HepG2 (cell line): ENCODE data around the gene DLX5. TPM values are rescaled to one million over a fixed set of nuclear protein-coding genes. Genes with fewer than 3 reads are reported as not detected.
A peak's percentile ranks its signal among the peaks of the same experiment; 100 is the strongest.

Source experiments
- ATF7 ChIP-seq, 2 experiments: fragments of 450-650 bp in 1 of 2; sonication (generic) in 1 of 2; formaldehyde crosslinking in 1 of 2; IDR thresholded peaks; 2 replicates each; pipeline versions ENCODE4 v1.4.0 to v1.6.1; 2016 to 2020; ENCODE audit warnings: antibody characterized with exemption in 1 of 2, mild to moderate bottlenecking in 1 of 2, missing genetic modification reagents in 1 of 2
- BHLHE40 ChIP-seq: IDR thresholded peaks from 2 replicates; pipeline ENCODE4 v1.6.1; 2011; ENCODE audit warnings: low read length, improper control_type of control experiment
- CCAR2 ChIP-seq: fragments of 200-400 bp; formaldehyde crosslinking; optimal IDR thresholded peaks from 2 replicates; pipeline ENCODE3; 2018; ENCODE audit warnings: low read depth, mild to moderate bottlenecking, low read length, moderate library complexity
- HES4 ChIP-seq: sonication (generic); formaldehyde crosslinking; IDR thresholded peaks from 2 replicates; pipeline ENCODE4 v1.9.0; 2021; ENCODE audit warnings: mild to moderate bottlenecking, missing genetic modification reagents, borderline replicate concordance
- ISL2 ChIP-seq: sonication (generic); formaldehyde crosslinking; IDR thresholded peaks from 2 replicates; pipeline ENCODE4 v1.5.0; 2020; ENCODE audit warnings: missing genetic modification reagents
- MED1 ChIP-seq: sonication (generic); formaldehyde crosslinking; IDR thresholded peaks from 2 replicates; pipeline ENCODE4 v1.4.0; 2020; ENCODE audit warnings: missing genetic modification reagents
- MIER2 ChIP-seq: IDR thresholded peaks from 2 replicates; pipeline ENCODE4 v1.6.1; 2016; ENCODE audit warnings: missing biosample characterization, missing genetic modification reagents
- SMAD1 ChIP-seq: sonication (generic); formaldehyde crosslinking; IDR thresholded peaks from 2 replicates; pipeline ENCODE4 v1.4.0; 2020; ENCODE audit warnings: missing genetic modification reagents, low read depth, mild to moderate bottlenecking, borderline replicate concordance
- TARDBP ChIP-seq: sonication (generic); formaldehyde crosslinking; IDR thresholded peaks from 2 replicates; pipeline ENCODE4 v1.8.0; 2022; ENCODE audit warnings: mild to moderate bottlenecking, missing genetic modification reagents
- TBP ChIP-seq: sonication (generic); formaldehyde crosslinking; IDR thresholded peaks from 2 replicates; pipeline ENCODE4 v1.5.0; 2020; ENCODE audit warnings: missing genetic modification reagents
- ZBED4 ChIP-seq: sonication (generic); formaldehyde crosslinking; IDR thresholded peaks from 2 replicates; pipeline ENCODE4 v1.4.0; 2020; ENCODE audit warnings: missing genetic modification reagents, borderline replicate concordance
- ZFP36L1 ChIP-seq: sonication (generic); formaldehyde crosslinking; IDR thresholded peaks from 2 replicates; pipeline ENCODE4 v1.8.0; 2022; ENCODE audit warnings: mild to moderate bottlenecking, missing genetic modification reagents, moderate library complexity
- ZNF570 ChIP-seq: sonication (generic); formaldehyde crosslinking; IDR thresholded peaks from 2 replicates; pipeline ENCODE4 v1.4.0; 2020; ENCODE audit warnings: mild to moderate bottlenecking, missing genetic modification reagents, borderline replicate concordance
- ZNF891 ChIP-seq: sonication (generic); formaldehyde crosslinking; IDR thresholded peaks from 2 replicates; pipeline ENCODE4 v1.5.0; 2020; ENCODE audit warnings: mild to moderate bottlenecking, missing genetic modification reagents
- polyA plus RNA-seq, 8 experiments: library from polyadenylated mRNA; depleted of rRNA in 3 of 8; stranded (reverse) in 7 of 8; unstranded in 1 of 8; fragments of >200 nt; fragmentation: Illumina TruSeq in 4 of 8; extraction: Trizol in 4 of 8; gene quantifications; 2 replicates each; pipeline versions ENCODE4 v1.2.1 to v1.2.3, GENCODE V29; 2011 to 2016; ENCODE audit warnings: low read depth in 4 of 8, missing spikeins in 1 of 8, mixed read lengths in 1 of 8; ENCODE audit not compliant: insufficient read depth in 1 of 8
- total RNA-seq, 5 experiments: library from RNA; depleted of rRNA; stranded (reverse); fragments of >200 nt; fragmentation: Illumina TruSeq; extraction: Trizol; gene quantifications; 2 replicates each; pipeline ENCODE4 v1.2.3, GENCODE V29; 2016; ENCODE audit warnings: low read depth in 1 of 5
- TF ChIP-seq, protein P1 (sequence below): sonication (generic); formaldehyde crosslinking; IDR thresholded peaks from 2 replicates; pipeline ENCODE4 v1.4.0; 2020; ENCODE audit warnings: missing genetic modification reagents
- TF ChIP-seq, protein P2 (sequence below): sonication (generic); formaldehyde crosslinking; IDR thresholded peaks from 2 replicates; pipeline ENCODE4 v1.8.0; 2022; ENCODE audit warnings: missing genetic modification reagents, low read depth, mild to moderate bottlenecking, borderline replicate concordance
- TF ChIP-seq, protein P3 (sequence below): IDR thresholded peaks from 2 replicates; pipeline ENCODE4 v1.6.1; 2012; ENCODE audit warnings: low read depth, low read length, improper control_type of control experiment

The DLX5 gene
- total and polyA plus RNA-seq, 2 of the 13 experiments (the other 11 are each of a cell fraction or from before 2014, with no cell fraction given), result not detected

DNA sequence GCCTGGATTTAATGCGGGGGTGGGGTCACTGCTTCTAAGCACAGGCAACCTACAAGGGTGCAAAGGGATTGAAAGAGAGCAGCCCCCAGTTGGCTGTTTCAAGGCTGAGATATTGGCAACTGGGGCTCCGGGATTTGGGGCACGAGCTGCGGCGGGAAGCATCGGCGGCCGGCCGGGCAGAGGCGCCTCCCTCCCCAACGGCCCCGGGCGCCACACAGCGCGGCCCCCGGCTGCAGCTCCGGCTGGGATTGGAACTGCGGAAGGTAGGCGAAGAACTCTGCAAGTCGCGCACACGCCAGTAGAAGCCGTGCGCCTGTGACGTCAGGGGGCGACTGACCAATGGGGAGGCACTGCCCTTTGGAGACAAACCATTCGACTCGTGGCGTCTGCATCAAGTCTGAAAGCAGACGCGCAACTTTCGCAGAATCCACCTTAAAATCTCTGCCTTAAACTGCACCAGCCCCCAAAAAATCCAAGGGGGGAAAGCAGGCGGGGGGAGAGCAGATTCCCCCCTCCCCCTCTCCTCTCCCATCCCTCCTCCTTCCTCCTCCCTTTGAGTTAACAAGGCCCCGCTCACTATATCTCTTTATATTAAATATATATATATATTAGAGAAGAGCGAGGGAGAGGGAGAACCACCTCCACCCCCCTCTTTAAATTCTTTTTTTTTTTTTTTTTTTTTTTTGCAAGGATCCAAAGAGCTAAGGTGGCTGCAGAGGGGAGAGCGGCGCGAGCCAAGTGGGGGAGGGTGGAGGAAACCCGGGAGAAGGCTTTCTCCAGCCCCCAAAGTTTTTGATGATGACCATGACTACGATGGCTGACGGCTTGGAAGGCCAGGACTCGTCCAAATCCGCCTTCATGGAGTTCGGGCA is 19.2 kb downstream of the DLX5 start, which contains the start of gene DLX6 (continued):
- TF ChIP-seq, protein P1, sequence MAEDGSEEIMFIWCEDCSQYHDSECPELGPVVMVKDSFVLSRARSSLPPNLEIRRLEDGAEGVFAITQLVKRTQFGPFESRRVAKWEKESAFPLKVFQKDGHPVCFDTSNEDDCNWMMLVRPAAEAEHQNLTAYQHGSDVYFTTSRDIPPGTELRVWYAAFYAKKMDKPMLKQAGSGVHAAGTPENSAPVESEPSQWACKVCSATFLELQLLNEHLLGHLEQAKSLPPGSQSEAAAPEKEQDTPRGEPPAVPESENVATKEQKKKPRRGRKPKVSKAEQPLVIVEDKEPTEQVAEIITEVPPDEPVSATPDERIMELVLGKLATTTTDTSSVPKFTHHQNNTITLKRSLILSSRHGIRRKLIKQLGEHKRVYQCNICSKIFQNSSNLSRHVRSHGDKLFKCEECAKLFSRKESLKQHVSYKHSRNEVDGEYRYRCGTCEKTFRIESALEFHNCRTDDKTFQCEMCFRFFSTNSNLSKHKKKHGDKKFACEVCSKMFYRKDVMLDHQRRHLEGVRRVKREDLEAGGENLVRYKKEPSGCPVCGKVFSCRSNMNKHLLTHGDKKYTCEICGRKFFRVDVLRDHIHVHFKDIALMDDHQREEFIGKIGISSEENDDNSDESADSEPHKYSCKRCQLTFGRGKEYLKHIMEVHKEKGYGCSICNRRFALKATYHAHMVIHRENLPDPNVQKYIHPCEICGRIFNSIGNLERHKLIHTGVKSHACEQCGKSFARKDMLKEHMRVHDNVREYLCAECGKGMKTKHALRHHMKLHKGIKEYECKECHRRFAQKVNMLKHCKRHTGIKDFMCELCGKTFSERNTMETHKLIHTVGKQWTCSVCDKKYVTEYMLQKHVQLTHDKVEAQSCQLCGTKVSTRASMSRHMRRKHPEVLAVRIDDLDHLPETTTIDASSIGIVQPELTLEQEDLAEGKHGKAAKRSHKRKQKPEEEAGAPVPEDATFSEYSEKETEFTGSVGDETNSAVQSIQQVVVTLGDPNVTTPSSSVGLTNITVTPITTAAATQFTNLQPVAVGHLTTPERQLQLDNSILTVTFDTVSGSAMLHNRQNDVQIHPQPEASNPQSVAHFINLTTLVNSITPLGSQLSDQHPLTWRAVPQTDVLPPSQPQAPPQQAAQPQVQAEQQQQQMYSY, result peak; percentile 34; the same call in 1 of the 2 replicates
- no peak for TF ChIP-seq CCAR2
- TF ChIP-seq SMAD1 (CRISPR knock-in tag), result no peak
- TF ChIP-seq, protein P2, sequence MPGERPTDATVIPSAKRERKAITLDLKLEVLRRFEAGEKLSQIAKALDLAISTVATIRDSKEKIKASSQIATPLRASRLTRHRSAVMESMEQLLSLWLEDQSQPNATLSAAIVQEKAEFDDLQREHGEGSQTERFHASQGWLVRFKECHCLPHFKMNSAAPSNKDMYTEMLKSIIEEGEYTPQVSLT, result no peak
- TF ChIP-seq ATF7 (IDR thresholded peaks at IDR 0.05), result peak; percentile 5; the same call in 1 of the 2 replicates
- TF ChIP-seq ATF7 (CRISPR knock-in tag; IDR thresholded peaks at IDR 0.05), result no peak
- no peak for TF ChIP-seq MIER2 (CRISPR knock-in tag)
- TF ChIP-seq MED1 (CRISPR knock-in tag), result peak; percentile 58
- TF ChIP-seq ZNF570 (CRISPR knock-in tag), result no peak
- no peak for TF ChIP-seq BHLHE40
- peak; percentile 75; the same call in 1 of the 2 replicates for TF ChIP-seq ZNF891 (CRISPR knock-in tag)
- TF ChIP-seq, protein P3, sequence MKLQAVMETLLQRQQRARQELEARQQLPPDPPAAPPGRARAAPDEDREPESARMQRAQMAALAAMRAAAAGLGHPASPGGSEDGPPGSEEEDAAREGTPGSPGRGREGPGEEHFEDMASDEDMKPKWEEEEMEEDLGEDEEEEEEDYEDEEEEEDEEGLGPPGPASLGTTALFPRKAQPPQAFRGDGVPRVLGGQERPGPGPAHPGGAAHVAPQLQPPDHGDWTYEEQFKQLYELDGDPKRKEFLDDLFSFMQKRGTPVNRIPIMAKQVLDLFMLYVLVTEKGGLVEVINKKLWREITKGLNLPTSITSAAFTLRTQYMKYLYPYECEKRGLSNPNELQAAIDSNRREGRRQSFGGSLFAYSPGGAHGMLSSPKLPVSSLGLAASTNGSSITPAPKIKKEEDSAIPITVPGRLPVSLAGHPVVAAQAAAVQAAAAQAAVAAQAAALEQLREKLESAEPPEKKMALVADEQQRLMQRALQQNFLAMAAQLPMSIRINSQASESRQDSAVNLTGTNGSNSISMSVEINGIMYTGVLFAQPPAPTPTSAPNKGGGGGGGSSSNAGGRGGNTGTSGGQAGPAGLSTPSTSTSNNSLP, result no peak
- no peak for TF ChIP-seq ZBED4 (CRISPR knock-in tag)
- peak; percentile 33; the same call in 1 of the 2 replicates for TF ChIP-seq TARDBP (CRISPR knock-in tag)
- TF ChIP-seq ZFP36L1 (CRISPR knock-in tag), result no peak
- peak; percentile 70 for TF ChIP-seq ISL2
- no peak; the same call in 1 of the 2 replicates for TF ChIP-seq HES4
- TF ChIP-seq TBP (CRISPR knock-in tag), result no peak
